OCI-LY1 (cell line): Measurements from ENCODE around the gene BTNL2.

Experiments used
- CTCF ChIP-seq: fragments of 200-600 bp; sonication (generic), shearing (Covaris generic); IDR thresholded peaks from 2 replicates; pipeline ENCODE4 v1.5.1; 2017; ENCODE audit warnings: mild to moderate bottlenecking, antibody characterized with exemption, low read length, moderate library complexity, mixed read lengths
- EZH2 ChIP-seq: fragments of 200-600 bp; sonication (generic), shearing (Covaris generic); IDR thresholded peaks from 2 replicates; pipeline ENCODE4 v1.8.0; 2017; ENCODE audit warnings: borderline replicate concordance, mixed run types, mild to moderate bottlenecking, antibody characterized with exemption, low read length, moderate library complexity, mixed read lengths

- TF ChIP-seq EZH2: no peak
- TF ChIP-seq CTCF: no peak
These were observed 5.6 kb downstream of the BTNL2 start for GRCh38 chr6:32401284-32401963.
